ENCODE results near the gene CALY.
"Not testable (repeated sequence)": the region's sequence is repeated elsewhere in the genome, so short reads cannot be mapped to it uniquely, and the experiment has no call there.

DNA sequence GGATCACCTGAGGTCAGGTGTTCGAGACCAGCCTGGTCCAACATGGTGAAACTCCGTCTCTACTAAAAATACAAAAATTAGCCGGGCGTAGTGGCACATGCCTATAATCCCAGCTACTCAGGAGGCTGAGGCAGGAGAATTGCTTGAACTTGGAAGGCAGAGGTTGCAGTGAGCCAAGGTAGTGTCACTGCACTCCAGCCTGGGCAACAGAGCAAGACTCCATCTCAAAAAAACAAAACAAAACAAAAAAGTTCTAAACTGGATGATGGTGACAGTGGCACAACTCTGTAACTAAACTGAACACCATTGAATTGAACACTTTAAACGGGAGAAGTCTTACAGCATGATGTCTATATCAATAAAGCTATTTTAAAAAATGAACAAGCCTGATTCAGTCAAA lies 39.5 kb upstream of the CALY start:
- TF ChIP-seq, protein P1, sequence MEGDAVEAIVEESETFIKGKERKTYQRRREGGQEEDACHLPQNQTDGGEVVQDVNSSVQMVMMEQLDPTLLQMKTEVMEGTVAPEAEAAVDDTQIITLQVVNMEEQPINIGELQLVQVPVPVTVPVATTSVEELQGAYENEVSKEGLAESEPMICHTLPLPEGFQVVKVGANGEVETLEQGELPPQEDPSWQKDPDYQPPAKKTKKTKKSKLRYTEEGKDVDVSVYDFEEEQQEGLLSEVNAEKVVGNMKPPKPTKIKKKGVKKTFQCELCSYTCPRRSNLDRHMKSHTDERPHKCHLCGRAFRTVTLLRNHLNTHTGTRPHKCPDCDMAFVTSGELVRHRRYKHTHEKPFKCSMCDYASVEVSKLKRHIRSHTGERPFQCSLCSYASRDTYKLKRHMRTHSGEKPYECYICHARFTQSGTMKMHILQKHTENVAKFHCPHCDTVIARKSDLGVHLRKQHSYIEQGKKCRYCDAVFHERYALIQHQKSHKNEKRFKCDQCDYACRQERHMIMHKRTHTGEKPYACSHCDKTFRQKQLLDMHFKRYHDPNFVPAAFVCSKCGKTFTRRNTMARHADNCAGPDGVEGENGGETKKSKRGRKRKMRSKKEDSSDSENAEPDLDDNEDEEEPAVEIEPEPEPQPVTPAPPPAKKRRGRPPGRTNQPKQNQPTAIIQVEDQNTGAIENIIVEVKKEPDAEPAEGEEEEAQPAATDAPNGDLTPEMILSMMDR (IDR thresholded peaks at IDR 0.05) = not testable (repeated sequence)
- not testable (repeated sequence) for TF ChIP-seq POLR2AphosphoS5 (IDR thresholded peaks at IDR 0.05; ENCODE audit: low read depth, low read length)
